Measurements from ENCODE around the gene AMD1.

The AMD1 gene

GRCh38 chr6:110885526-110885925 is 10.9 kb downstream of the AMD1 start:
- no peak overlapping the region for H3K4me3 ChIP-seq (ENCODE audit: low read length)
- TF ChIP-seq, protein P1, sequence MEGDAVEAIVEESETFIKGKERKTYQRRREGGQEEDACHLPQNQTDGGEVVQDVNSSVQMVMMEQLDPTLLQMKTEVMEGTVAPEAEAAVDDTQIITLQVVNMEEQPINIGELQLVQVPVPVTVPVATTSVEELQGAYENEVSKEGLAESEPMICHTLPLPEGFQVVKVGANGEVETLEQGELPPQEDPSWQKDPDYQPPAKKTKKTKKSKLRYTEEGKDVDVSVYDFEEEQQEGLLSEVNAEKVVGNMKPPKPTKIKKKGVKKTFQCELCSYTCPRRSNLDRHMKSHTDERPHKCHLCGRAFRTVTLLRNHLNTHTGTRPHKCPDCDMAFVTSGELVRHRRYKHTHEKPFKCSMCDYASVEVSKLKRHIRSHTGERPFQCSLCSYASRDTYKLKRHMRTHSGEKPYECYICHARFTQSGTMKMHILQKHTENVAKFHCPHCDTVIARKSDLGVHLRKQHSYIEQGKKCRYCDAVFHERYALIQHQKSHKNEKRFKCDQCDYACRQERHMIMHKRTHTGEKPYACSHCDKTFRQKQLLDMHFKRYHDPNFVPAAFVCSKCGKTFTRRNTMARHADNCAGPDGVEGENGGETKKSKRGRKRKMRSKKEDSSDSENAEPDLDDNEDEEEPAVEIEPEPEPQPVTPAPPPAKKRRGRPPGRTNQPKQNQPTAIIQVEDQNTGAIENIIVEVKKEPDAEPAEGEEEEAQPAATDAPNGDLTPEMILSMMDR (conservative IDR thresholded peaks at IDR 0.05; ENCODE audit: low read depth, low read length): no peak
- no peak for DNase-seq (ENCODE audit: low read depth)

DNA sequence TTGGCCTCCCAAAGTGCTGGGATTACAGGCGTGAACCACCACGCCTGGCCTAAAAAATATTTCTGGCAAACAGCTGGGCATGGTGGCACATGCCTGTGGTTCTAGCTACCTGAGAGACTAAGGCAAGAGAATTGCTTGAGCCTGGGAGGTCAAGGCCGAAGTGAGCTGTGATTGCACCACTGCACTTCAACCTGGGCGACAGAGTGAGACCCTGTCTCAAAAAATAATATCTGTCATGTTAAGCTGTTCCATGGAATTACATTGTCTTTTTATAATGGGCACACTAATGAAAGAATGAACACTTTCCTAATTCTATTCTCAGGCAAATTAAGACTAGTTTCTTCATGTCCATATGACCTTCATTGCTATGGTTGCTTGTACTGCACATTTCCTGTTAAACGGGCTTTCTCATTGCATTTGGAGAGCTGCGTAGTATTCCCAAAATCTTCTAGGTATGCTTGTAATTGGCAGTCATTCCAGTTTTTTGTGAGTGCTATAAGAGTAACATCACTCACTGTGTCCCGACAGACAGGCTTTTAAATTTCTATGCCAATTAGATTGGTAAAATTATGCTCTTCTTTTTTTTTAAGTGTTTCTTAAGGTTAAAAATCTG is 12.1 kb downstream of the AMD1 start:
- no peak overlapping the region for H3K4me3 ChIP-seq (ENCODE audit: low read length)
- no peak for DNase-seq (ENCODE audit: low read depth)
- TF ChIP-seq, protein P1 (conservative IDR thresholded peaks at IDR 0.05; ENCODE audit: low read depth, low read length): no peak

DNA sequence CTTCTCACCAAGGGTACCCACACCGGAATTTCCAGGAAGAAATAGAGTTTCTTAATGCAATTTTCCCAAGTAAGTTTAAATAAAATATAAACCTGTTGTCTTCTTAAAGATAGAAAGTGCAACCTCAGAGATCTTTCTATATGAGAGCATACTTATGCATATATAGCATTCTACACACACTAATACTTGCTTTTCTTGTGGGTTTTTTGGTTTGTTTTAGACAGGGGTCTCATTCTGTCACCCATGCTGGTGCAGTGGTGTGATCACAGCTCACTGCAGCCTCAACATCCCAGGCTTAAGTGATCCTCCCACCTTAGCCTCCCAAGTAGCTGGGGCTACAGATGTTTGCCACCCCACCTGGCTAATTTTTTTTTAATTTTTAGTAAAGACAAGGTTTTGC is 15.7 kb downstream of the AMD1 start:
- H3K4me3 ChIP-seq (ENCODE audit: low read length): no peak overlapping the region
- no peak for DNase-seq (ENCODE audit: low read depth)
- TF ChIP-seq, protein P1 (conservative IDR thresholded peaks at IDR 0.05; ENCODE audit: low read depth, low read length): no peak

- TF ChIP-seq, protein P1 (conservative IDR thresholded peaks at IDR 0.05; ENCODE audit: low read depth, low read length): no peak
- no peak for DNase-seq (ENCODE audit: low read depth)
- H3K4me3 ChIP-seq (ENCODE audit: low read length): no peak overlapping the region
Measured at GRCh38 chr6:110895907-110896608, 21.5 kb downstream of the AMD1 start.

- TF ChIP-seq, protein P1 (conservative IDR thresholded peaks at IDR 0.05; ENCODE audit: low read depth, low read length): no peak
- no peak for DNase-seq (ENCODE audit: low read depth)
Measured at GRCh38 chr6:110897433-110897832, 22.8 kb downstream of the AMD1 start.

GRCh38 chr6:110898111-110898510 is 23.5 kb downstream of the AMD1 start:
- TF ChIP-seq, protein P1 (conservative IDR thresholded peaks at IDR 0.05; ENCODE audit: low read depth, low read length): no peak
- H3K4me3 ChIP-seq (ENCODE audit: low read length): no peak overlapping the region
- no peak for DNase-seq (ENCODE audit: low read depth)

More at GRCh38 chr6:110897433-110897832, 22.8 kb downstream of the AMD1 start:
- no peak overlapping the region for H3K4me3 ChIP-seq (ENCODE audit: low read length)
